Measurements from ENCODE around the gene FAM184A. TPM values are rescaled to one million over a fixed set of nuclear protein-coding genes. Genes with fewer than 3 reads are reported as not detected.

FAM184A gene
- total RNA-seq, 2 donors from 2014 or later, result 205 to 216 TPM

GRCh38 chr6:118932421-118932820 is 146.0 kb downstream of the FAM184A start:
- Mint-ChIP-seq H3K4me3 (no peak overlapping the region), H3K27me3 (ENCODE audit: insufficient read depth) (no peaks in the 10 kb centered on the region), H3K4me1 (peaks cover 11% of the 10 kb centered on the region), H3K27ac (no peak overlapping the region), H3K9me3 (peaks cover 15% of the 10 kb centered on the region), H3K36me3 (ENCODE audit: low read depth) (peaks cover 48% of the 10 kb centered on the region)
- DNase-seq, result no peak
- no peak overlapping the region for H3K27ac ChIP-seq (ENCODE audit: low read depth, low read length)
- H3K36me3 ChIP-seq (ENCODE audit: control insufficient read depth, insufficient read depth, low read length), result peaks cover 48% of the 10 kb centered on the region
- H3K27me3 ChIP-seq (ENCODE audit: control insufficient read depth, insufficient read depth, low read length, poor library complexity, severe bottlenecking), result no peaks in the 10 kb centered on the region
- H3K4me3 ChIP-seq (ENCODE audit: low read length), result no peak overlapping the region
- whole genome bisulfite sequencing, 2 experiments (ENCODE audit: insufficient coverage in 1 of 2, insufficient read length in 1 of 2), result 86 to 93% methylated on average over 1 to 2 of the region's 2 CpGs
- H3K4me1 ChIP-seq (ENCODE audit: control insufficient read depth, insufficient read depth, low read length), result no peaks in the 10 kb centered on the region
- TF ChIP-seq CTCF (conservative IDR thresholded peaks at IDR 0.05), result no peak
- peaks cover 14% of the 10 kb centered on the region for H3K9me3 ChIP-seq (ENCODE audit: control insufficient read depth, low read length)
- no peak overlapping the region for H3K9ac ChIP-seq (ENCODE audit: extremely low read depth, low read length, poor library complexity, severe bottlenecking)

DNA sequence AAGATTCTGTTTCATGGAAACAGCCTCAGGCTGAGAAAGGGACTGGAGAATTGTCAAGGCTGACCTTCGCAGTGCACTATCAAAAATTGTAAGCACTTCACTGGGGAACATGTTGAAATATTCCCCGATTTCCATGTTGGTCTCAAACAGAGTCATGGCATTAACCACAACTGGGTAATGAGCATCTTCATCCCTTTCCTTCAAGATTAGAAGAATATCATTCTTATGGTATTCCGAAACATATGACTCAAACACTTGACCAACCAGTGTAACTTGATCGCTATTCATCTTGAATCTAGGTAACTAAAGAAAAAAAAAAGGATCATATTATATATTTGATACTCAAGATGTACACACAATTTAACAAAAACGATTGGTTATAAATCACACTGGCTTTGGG is 147.0 kb downstream of the FAM184A start:
- H3K9me3 Mint-ChIP-seq, result peaks cover 6% of the 10 kb centered on the region
- H3K4me3 ChIP-seq (ENCODE audit: low read length), result no peak overlapping the region
- H3K27ac Mint-ChIP-seq, result no peak overlapping the region
- no peak overlapping the region for H3K9ac ChIP-seq (ENCODE audit: extremely low read depth, low read length, poor library complexity, severe bottlenecking)
- no peaks in the 10 kb centered on the region for H3K27me3 ChIP-seq (ENCODE audit: control insufficient read depth, insufficient read depth, low read length, poor library complexity, severe bottlenecking)
- no peak for TF ChIP-seq CTCF (conservative IDR thresholded peaks at IDR 0.05)
- H3K4me1 Mint-ChIP-seq, result peaks cover 11% of the 10 kb centered on the region
- peaks cover 51% of the 10 kb centered on the region for H3K36me3 ChIP-seq (ENCODE audit: control insufficient read depth, insufficient read depth, low read length)
- 87 to 100% methylated on average over 2 to 4 of the region's 5 CpGs for WGBS, 2 experiments (ENCODE audit: insufficient coverage in 1 of 2, insufficient read length in 1 of 2)
- no peak for DNase-seq
- H3K4me3 Mint-ChIP-seq, result no peak overlapping the region
- H3K9me3 ChIP-seq (ENCODE audit: control insufficient read depth, low read length), result peaks cover 4% of the 10 kb centered on the region
- H3K4me1 ChIP-seq (ENCODE audit: control insufficient read depth, insufficient read depth, low read length), result no peaks in the 10 kb centered on the region
- no peak overlapping the region for H3K27ac ChIP-seq (ENCODE audit: low read depth, low read length)
- peaks cover 50% of the 10 kb centered on the region for H3K36me3 Mint-ChIP-seq (ENCODE audit: low read depth)
- no peaks in the 10 kb centered on the region for H3K27me3 Mint-ChIP-seq (ENCODE audit: insufficient read depth)

GRCh38 chr6:118930680-118931079 is 147.8 kb downstream of the FAM184A start:
- Mint-ChIP-seq H3K9me3 (no peaks in the 10 kb centered on the region), H3K27me3 (ENCODE audit: insufficient read depth) (no peaks in the 10 kb centered on the region)
- no peak for DNase-seq

More at GRCh38 chr6:118930680-118931079, 147.8 kb downstream of the FAM184A start:
- H3K27ac ChIP-seq (ENCODE audit: low read depth, low read length), result no peak overlapping the region
- peaks cover 58% of the 10 kb centered on the region for H3K36me3 ChIP-seq (ENCODE audit: control insufficient read depth, insufficient read depth, low read length)
- H3K4me1 ChIP-seq (ENCODE audit: control insufficient read depth, insufficient read depth, low read length), result no peaks in the 10 kb centered on the region
- WGBS, 2 experiments (ENCODE audit: insufficient coverage in 1 of 2, insufficient read length in 1 of 2), result 92 to 93% methylated on average over 3 of the region's 3 CpGs
- H3K9ac ChIP-seq (ENCODE audit: extremely low read depth, low read length, poor library complexity, severe bottlenecking), result no peak overlapping the region
- no peaks in the 10 kb centered on the region for H3K27me3 ChIP-seq (ENCODE audit: control insufficient read depth, insufficient read depth, low read length, poor library complexity, severe bottlenecking)
- Mint-ChIP-seq H3K27ac (no peak overlapping the region), H3K4me3 (no peak overlapping the region), H3K36me3 (ENCODE audit: low read depth) (peaks cover 54% of the 10 kb centered on the region), H3K4me1 (peaks cover 8% of the 10 kb centered on the region)
- peak; percentile 44 for TF ChIP-seq CTCF (conservative IDR thresholded peaks at IDR 0.05)
- no peak overlapping the region for H3K4me3 ChIP-seq (ENCODE audit: low read length)
- H3K9me3 ChIP-seq (ENCODE audit: control insufficient read depth, low read length), result no peaks in the 10 kb centered on the region

All from endodermal cell (in vitro differentiated cells).